DOHH2 (cell line): ENCODE data around the gene RIT2.

ENCODE experiments used
- CTCF ChIP-seq: fragments of 200-600 bp; sonication (generic); IDR thresholded peaks from one replicate; pipeline ENCODE4 v1.5.1; 2014; ENCODE audit warnings: antibody characterized with exemption, mild to moderate bottlenecking, low read depth, low read length; ENCODE audit not compliant: poor library complexity, severe bottlenecking
- EZH2phosphoT487 ChIP-seq: fragments of 200-600 bp; sonication (generic); IDR thresholded peaks from 2 replicates; pipeline ENCODE4 v1.6.1; 2017; ENCODE audit warnings: borderline replicate concordance, mild to moderate bottlenecking, antibody characterized with exemption, low read length, moderate library complexity, mixed read lengths

GRCh38 chr18:42792731-42793130, 322.8 kb downstream of the RIT2 start:
- TF ChIP-seq CTCF (no peak), EZH2phosphoT487 (no peak)
